WTC11 (cell line): ENCODE data around the gene NFKBIE. TPM values are rescaled to one million over a fixed set of nuclear protein-coding genes. Genes with fewer than 3 reads are reported as not detected.
A peak's percentile ranks its signal among the peaks of the same experiment; 100 is the strongest.

Experiments
- ATAC-seq: fragments of 200-7000 bp; cut with Tn5 transposase; 2 replicates; pipeline ENCODE4 v1.10.0; 2021; ENCODE audit warnings: mild to moderate bottlenecking, moderate library complexity
- CTCF ChIA-PET: fragments of 300-600 bp; sonication (Branson Sonifier 250); formaldehyde crosslinking; loops from one replicate; lab custom pipeline; 2021; ENCODE audit warnings: antibody characterized with exemption; lab: Charles Lee
- POLR2A ChIA-PET: fragments of 350-600 bp; sonication (Branson Sonifier 250); formaldehyde crosslinking; loops from one replicate; lab custom pipeline; 2021; ENCODE audit warnings: antibody characterized with exemption; lab: Charles Lee
- DNase-seq: peaks from one replicate; pipeline ENCODE4 v3.0.0; 2021; ENCODE audit warnings: low spot score
- H3K27ac Mint-ChIP-seq: 2 replicates; pipeline ENCODE4 v1.8.0; 2021; ENCODE audit warnings: mixed read lengths
- H3K27me3 Mint-ChIP-seq: 2 replicates; pipeline ENCODE4 v1.8.0; 2021; ENCODE audit warnings: low read depth, mild to moderate bottlenecking, moderate library complexity, mixed read lengths
- H3K36me3 Mint-ChIP-seq: 2 replicates; pipeline ENCODE4 v1.8.0; 2021; ENCODE audit warnings: mixed read lengths
- H3K4me1 Mint-ChIP-seq: 2 replicates; pipeline ENCODE4 v1.8.0; 2022; ENCODE audit warnings: mixed read lengths
- H3K4me3 Mint-ChIP-seq: 2 replicates; pipeline ENCODE4 v1.8.0; 2021; ENCODE audit warnings: mild to moderate bottlenecking, moderate library complexity, mixed read lengths
- H3K9me3 Mint-ChIP-seq: 2 replicates; pipeline ENCODE4 v1.8.0; 2021; ENCODE audit warnings: mixed read lengths
- ETV6 ChIP-seq: sonication (generic); formaldehyde crosslinking; IDR thresholded peaks from 2 replicates; pipeline ENCODE4 v1.8.1; 2022; ENCODE audit warnings: mild to moderate bottlenecking, missing genetic modification reagents
- FOXP4 ChIP-seq: sonication (generic); formaldehyde crosslinking; IDR thresholded peaks from 2 replicates; pipeline ENCODE4 v1.8.0; 2022; ENCODE audit warnings: mild to moderate bottlenecking, missing genetic modification reagents
- GABPB1 ChIP-seq: sonication (generic); formaldehyde crosslinking; IDR thresholded peaks from 2 replicates; pipeline ENCODE4 v1.8.1; 2023; ENCODE audit warnings: mild to moderate bottlenecking, missing genetic modification reagents
- GTF2I ChIP-seq: fragments of 250-450 bp; sonication (Bioruptor Pico); conservative IDR thresholded peaks from 2 replicates; pipeline ENCODE4 v1.4.0; 2021; ENCODE audit warnings: mild to moderate bottlenecking
- JUN ChIP-seq: sonication (generic); formaldehyde crosslinking; IDR thresholded peaks from 2 replicates; pipeline ENCODE4 v1.8.0; 2023; ENCODE audit warnings: mild to moderate bottlenecking, missing genetic modification reagents
- MAX ChIP-seq: sonication (generic); formaldehyde crosslinking; IDR thresholded peaks from 2 replicates; pipeline ENCODE4 v1.8.0; 2022; ENCODE audit warnings: mild to moderate bottlenecking, missing genetic modification reagents
- MXD4 ChIP-seq: fragments of 250-450 bp; sonication (Bioruptor Pico); IDR thresholded peaks from 2 replicates; pipeline ENCODE4 v1.8.0; 2021; ENCODE audit warnings: mild to moderate bottlenecking, moderate library complexity, borderline replicate concordance
- MYBL2 ChIP-seq: sonication (generic); formaldehyde crosslinking; IDR thresholded peaks from 2 replicates; pipeline ENCODE4 v1.8.1; 2023; ENCODE audit warnings: mild to moderate bottlenecking, moderate library complexity, missing genetic modification reagents
- NFE2L1 ChIP-seq: sonication (generic); formaldehyde crosslinking; IDR thresholded peaks from 2 replicates; pipeline ENCODE4 v1.8.1; 2023; ENCODE audit warnings: missing genetic modification reagents
- NR3C1 ChIP-seq: sonication (generic); formaldehyde crosslinking; conservative IDR thresholded peaks from 2 replicates; pipeline ENCODE4 v1.8.1; 2023; ENCODE audit warnings: low read depth, mild to moderate bottlenecking, missing genetic modification reagents
- SOX15 ChIP-seq: fragments of 250-450 bp; sonication (Bioruptor Pico); IDR thresholded peaks from 2 replicates; pipeline ENCODE4 v1.9.0; 2021; ENCODE audit warnings: mild to moderate bottlenecking
- STAT6 ChIP-seq: sonication (generic); formaldehyde crosslinking; conservative IDR thresholded peaks from 2 replicates; pipeline ENCODE4 v1.8.1; 2023; ENCODE audit warnings: mild to moderate bottlenecking, low read depth, missing genetic modification reagents, moderate library complexity
- USF2 ChIP-seq: sonication (generic); formaldehyde crosslinking; IDR thresholded peaks from 2 replicates; pipeline ENCODE4 v1.8.1; 2023; ENCODE audit warnings: mild to moderate bottlenecking, missing genetic modification reagents, moderate library complexity
- ZBTB43 ChIP-seq: sonication (generic); formaldehyde crosslinking; IDR thresholded peaks from 2 replicates; pipeline ENCODE4 v1.8.1; 2023; ENCODE audit warnings: mild to moderate bottlenecking, missing genetic modification reagents
- ZNF263 ChIP-seq: sonication (generic); formaldehyde crosslinking; IDR thresholded peaks from 2 replicates; pipeline ENCODE4 v1.8.1; 2022; ENCODE audit warnings: low read depth, mild to moderate bottlenecking, moderate library complexity, missing genetic modification reagents
- total RNA-seq: library from RNA; stranded (reverse); gene quantifications from 3 replicates; pipeline ENCODE4 v1.2.3, GENCODE V29; 2021

Gene NFKBIE
- total RNA-seq, 1 experiment from 2014 or later: 10.3 TPM

- TF ChIP-seq USF2 (CRISPR knock-in tag) (no peak), MXD4 (CRISPR knock-in tag) (no peak)
- TF ChIP-seq, all 79 proteins: peak for 0
These were observed 11.6 kb upstream of the NFKBIE start (continued) for GRCh38 chr6:44276667-44277640.

- Mint-ChIP-seq H3K4me1 (peaks cover 16% of the 10 kb centered on the region), H3K36me3 (no peaks in the 10 kb centered on the region), H3K27me3 (peaks cover 30% of the 10 kb centered on the region), H3K27ac (no peak overlapping the region), H3K9me3 (no peaks in the 10 kb centered on the region), H3K4me3 (no peak overlapping the region)
- DNase-seq (peak; percentile 60), ATAC-seq (peak; percentile 54)
- TF ChIP-seq MAX (CRISPR knock-in tag): peak; percentile 65; the same call in 1 of the 2 replicates
- TF ChIP-seq GABPB1 (CRISPR knock-in tag): 0 out of 2 replicates have a peak, but pooled peaks have one; percentile 18
- 0 out of 2 replicates have a peak, but pooled peaks have one; percentile 20 for TF ChIP-seq JUN (CRISPR knock-in tag)
- no peak for TF ChIP-seq MYBL2 (CRISPR knock-in tag)
- no peak for TF ChIP-seq NR3C1 (CRISPR knock-in tag)
- TF ChIP-seq FOXP4: 0 out of 2 replicates have a peak, but pooled peaks have one; percentile 55
- peak; percentile 78; the same call in 1 of the 2 replicates for TF ChIP-seq ZNF263
- POLR2A ChIA-PET: interaction anchor here (0.9 kb wide), 1 partner anchor 21 kb away, joined by 3 read pairs; no protein-coding TSS in a partner anchor
- CTCF ChIA-PET: interaction anchor here (0.7 to 3.8 kb wide), 8 partner anchors 11 to 197 kb away, joined by 3 to 23 read pairs (median 4); partner anchors contain the start of gene AARS2
These were observed 10.6 kb upstream of the NFKBIE start for GRCh38 chr6:44275749-44276648.

GRCh38 chr6:44275271-44275748, 10.0 kb upstream of the NFKBIE start:
- Mint-ChIP-seq H3K9me3 (no peaks in the 10 kb centered on the region), H3K4me3 (no peak overlapping the region), H3K4me1 (peaks cover 16% of the 10 kb centered on the region), H3K36me3 (no peaks in the 10 kb centered on the region), H3K27me3 (peaks cover 24% of the 10 kb centered on the region), H3K27ac (no peak overlapping the region)
- ATAC-seq (no peak), DNase-seq (no peak)
- TF ChIP-seq MAX (CRISPR knock-in tag): no peak
- no peak for TF ChIP-seq MYBL2 (CRISPR knock-in tag)
- no peak for TF ChIP-seq GTF2I (CRISPR knock-in tag)
- no peak for TF ChIP-seq NFE2L1
- no peak for TF ChIP-seq ZBTB43 (CRISPR knock-in tag)
- no peak for TF ChIP-seq SOX15 (CRISPR knock-in tag)
- TF ChIP-seq ETV6 (CRISPR knock-in tag): no peak
- TF ChIP-seq STAT6 (CRISPR knock-in tag): no peak
- ChIA-PET CTCF (interaction anchor here (0.7 to 3.8 kb wide), 8 partner anchors 11 to 196 kb away, joined by 3 to 23 read pairs (median 4); partner anchors contain the start of gene AARS2), POLR2A (interaction anchor here (0.9 kb wide), 1 partner anchor 21 kb away, joined by 3 read pairs; no protein-coding TSS in a partner anchor)
